HL-60 (cell line): ENCODE data around the gene AGAP3.

Source experiments
- DNase-seq, 2 experiments: peaks; one replicate each; pipeline ENCODE4 v3.0.0-alpha.2; 2010 to 2020; ENCODE audit warnings: low read depth in 1 of 2, low spot score in 1 of 2
- H3K27ac ChIP-seq: fragments of 250-450 bp; sonication (Bioruptor Pico); replicated peaks from 2 replicates; pipeline ENCODE4 v1.5.1; 2020; ENCODE audit warnings: mild to moderate bottlenecking, moderate library complexity
- H3K27me3 ChIP-seq: fragments of 250-450 bp; sonication (Bioruptor Pico); 2 replicates; pipeline ENCODE4 v1.5.1; 2021; ENCODE audit warnings: mild to moderate bottlenecking, moderate library complexity; ENCODE audit not compliant: insufficient read depth, poor library complexity, severe bottlenecking
- H3K4me3 ChIP-seq: replicated peaks from 2 replicates; pipeline ENCODE4 v1.5.1; 2011; ENCODE audit warnings: mild to moderate bottlenecking, control low read depth, low read length; ENCODE audit not compliant: insufficient read depth
- CTCF ChIP-seq: IDR thresholded peaks from one replicate; pipeline ENCODE4 v1.5.1; 2011; ENCODE audit warnings: low read length, control low read depth, inconsistent platforms; ENCODE audit not compliant: insufficient read depth
- GABPA ChIP-seq: IDR thresholded peaks from 2 replicates; pipeline ENCODE4 v1.6.1; 2012; ENCODE audit warnings: low read depth
- POLR2AphosphoS5 ChIP-seq: IDR thresholded peaks from 2 replicates; pipeline ENCODE4 v1.6.1; 2012; ENCODE audit warnings: low read depth
- SPI1 ChIP-seq: IDR thresholded peaks from 2 replicates; pipeline ENCODE4 v1.6.1; 2012; ENCODE audit warnings: low read depth, mild to moderate bottlenecking, borderline replicate concordance
- long read RNA-seq: library from polyadenylated mRNA; unstranded; transcript quantifications from one replicate; pipeline ENCODE4 v2.0.0, GENCODE V29; 2020
- TF ChIP-seq, protein P1 (sequence below): IDR thresholded peaks from 2 replicates; pipeline ENCODE4 v1.6.1; 2012; ENCODE audit warnings: low read depth; ENCODE audit not compliant: insufficient replicate concordance

The AGAP3 gene
- long read RNA-seq, partial matches to known transcripts, result 12 of 18 reads
- long read RNA-seq, other reads (novel, unspliced or antisense), result 3 of 18 reads

DNA sequence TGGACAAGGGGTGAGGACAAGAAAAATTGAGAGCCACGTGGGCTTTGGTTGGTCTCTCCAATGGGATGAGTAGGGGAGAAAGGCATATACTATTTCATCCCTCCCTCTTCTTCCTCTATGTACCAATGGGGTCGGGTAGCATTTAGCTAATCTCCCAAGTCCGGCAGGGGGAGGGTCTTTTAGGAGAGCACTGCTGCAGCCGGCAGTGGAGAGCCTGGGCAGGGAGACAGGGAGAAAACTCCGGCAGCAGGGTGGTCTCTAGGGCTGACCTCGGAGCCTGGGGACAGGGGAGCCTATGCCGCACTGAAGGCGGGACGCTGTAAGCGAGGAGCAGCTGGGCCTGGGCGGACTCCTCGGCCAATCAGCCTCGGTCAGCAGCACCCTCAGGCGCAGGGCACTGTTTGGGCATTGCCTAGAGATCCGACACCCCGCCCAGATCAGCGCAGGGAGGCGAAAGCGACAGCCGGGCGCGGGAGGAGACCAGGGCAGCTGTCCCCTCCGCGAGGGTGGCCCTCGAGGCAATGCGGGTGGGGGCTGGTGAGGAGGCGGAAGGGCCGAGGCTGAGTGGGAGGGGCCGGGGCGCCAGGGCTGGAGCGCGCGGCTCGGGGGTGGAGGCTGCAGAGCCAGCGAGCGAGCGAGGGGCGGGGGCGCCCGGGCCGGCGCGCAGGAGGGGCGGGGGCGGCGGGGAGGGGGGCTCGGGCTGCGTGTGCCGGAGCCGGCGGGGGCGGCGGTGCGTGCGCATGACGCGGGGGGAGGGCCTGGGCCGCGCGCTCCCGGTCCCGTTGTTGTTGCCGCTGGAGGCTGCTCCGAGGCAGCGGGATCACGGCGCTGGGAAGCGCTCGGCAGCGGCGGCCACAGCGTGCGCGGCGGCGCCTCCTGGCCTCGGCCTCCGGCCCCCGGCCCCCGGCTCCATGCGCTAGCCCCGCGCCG is at the start of gene AGAP3:
AGAP3 (plus strand) TSS at position 785 of the 930 bp plus-strand sequence. CDS start 267 bp downstream, outside the sequence.
- peak; percentile 71 to 73 for DNase-seq
- no peaks in the 10 kb centered on the region for H3K27me3 ChIP-seq
- TF ChIP-seq POLR2AphosphoS5 (no peak), SPI1 (no peak), GABPA (no peak), CTCF (no peak)
- TF ChIP-seq, protein P1, sequence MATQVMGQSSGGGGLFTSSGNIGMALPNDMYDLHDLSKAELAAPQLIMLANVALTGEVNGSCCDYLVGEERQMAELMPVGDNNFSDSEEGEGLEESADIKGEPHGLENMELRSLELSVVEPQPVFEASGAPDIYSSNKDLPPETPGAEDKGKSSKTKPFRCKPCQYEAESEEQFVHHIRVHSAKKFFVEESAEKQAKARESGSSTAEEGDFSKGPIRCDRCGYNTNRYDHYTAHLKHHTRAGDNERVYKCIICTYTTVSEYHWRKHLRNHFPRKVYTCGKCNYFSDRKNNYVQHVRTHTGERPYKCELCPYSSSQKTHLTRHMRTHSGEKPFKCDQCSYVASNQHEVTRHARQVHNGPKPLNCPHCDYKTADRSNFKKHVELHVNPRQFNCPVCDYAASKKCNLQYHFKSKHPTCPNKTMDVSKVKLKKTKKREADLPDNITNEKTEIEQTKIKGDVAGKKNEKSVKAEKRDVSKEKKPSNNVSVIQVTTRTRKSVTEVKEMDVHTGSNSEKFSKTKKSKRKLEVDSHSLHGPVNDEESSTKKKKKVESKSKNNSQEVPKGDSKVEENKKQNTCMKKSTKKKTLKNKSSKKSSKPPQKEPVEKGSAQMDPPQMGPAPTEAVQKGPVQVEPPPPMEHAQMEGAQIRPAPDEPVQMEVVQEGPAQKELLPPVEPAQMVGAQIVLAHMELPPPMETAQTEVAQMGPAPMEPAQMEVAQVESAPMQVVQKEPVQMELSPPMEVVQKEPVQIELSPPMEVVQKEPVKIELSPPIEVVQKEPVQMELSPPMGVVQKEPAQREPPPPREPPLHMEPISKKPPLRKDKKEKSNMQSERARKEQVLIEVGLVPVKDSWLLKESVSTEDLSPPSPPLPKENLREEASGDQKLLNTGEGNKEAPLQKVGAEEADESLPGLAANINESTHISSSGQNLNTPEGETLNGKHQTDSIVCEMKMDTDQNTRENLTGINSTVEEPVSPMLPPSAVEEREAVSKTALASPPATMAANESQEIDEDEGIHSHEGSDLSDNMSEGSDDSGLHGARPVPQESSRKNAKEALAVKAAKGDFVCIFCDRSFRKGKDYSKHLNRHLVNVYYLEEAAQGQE, result no peak
- H3K4me3 ChIP-seq, result peak within 1 kb of the TSS; percentile 78
- peak within 1 kb of the TSS; percentile 77 for H3K27ac ChIP-seq

- DNase-seq, result peak; percentile 67 to 95
These were observed 47.1 kb upstream of the AGAP3 start for GRCh38 chr7:151038951-151039849.

GRCh38 chr7:151039850-151040548 is 46.3 kb upstream of the AGAP3 start:
- DNase-seq, result no peak
- no peaks in the 10 kb centered on the region for H3K27me3 ChIP-seq
- H3K27ac ChIP-seq, result no peak overlapping the region
- 0 out of 2 replicates have a peak, but pooled peaks have one; percentile 11 for TF ChIP-seq POLR2AphosphoS5
- TF ChIP-seq, protein P1, result no peak
- TF ChIP-seq GABPA, result no peak
- TF ChIP-seq CTCF, result no peak
- TF ChIP-seq SPI1, result no peak
- no peak overlapping the region for H3K4me3 ChIP-seq

More at GRCh38 chr7:151038951-151039849, 47.1 kb upstream of the AGAP3 start:
- H3K27me3 ChIP-seq, result no peaks in the 10 kb centered on the region
- no peak overlapping the region for H3K4me3 ChIP-seq
- no peak overlapping the region for H3K27ac ChIP-seq
- TF ChIP-seq GABPA, result no peak
- TF ChIP-seq, protein P1, result no peak
- peak; percentile 42; the same call in 1 of the 2 replicates for TF ChIP-seq POLR2AphosphoS5
- no peak for TF ChIP-seq SPI1
